Breast epithelium (tissue), 3 donors: ENCODE measurements around the gene ZCCHC10.
"Not testable (repeated sequence)": the region's sequence is repeated elsewhere in the genome, so short reads cannot be mapped to it uniquely, and the experiment has no call there.

Experiments
- POLR2A ChIP-seq: fragments of 450-650 bp; IDR thresholded peaks from one replicate; pipeline ENCODE4 v1.6.1; 2016; ENCODE audit warnings: antibody characterized with exemption, mild to moderate bottlenecking, moderate library complexity
- POLR2AphosphoS5 ChIP-seq, 3 donors: sonication (generic); formaldehyde crosslinking; IDR thresholded peaks; one replicate each; pipeline ENCODE4 v1.6.1; 2017; ENCODE audit warnings: antibody characterized with exemption in 3 of 3
- TF ChIP-seq, protein P1 (sequence below), 3 donors: fragments of 450-650 bp; IDR thresholded peaks; one replicate each; pipeline ENCODE4 v1.5.1; 2016 to 2017; ENCODE audit warnings: antibody characterized with exemption in 3 of 3, mild to moderate bottlenecking in 3 of 3, moderate library complexity in 3 of 3

GRCh38 chr5:133036677-133037076 is 10.3 kb upstream of the ZCCHC10 start:
- TF ChIP-seq, protein P1, sequence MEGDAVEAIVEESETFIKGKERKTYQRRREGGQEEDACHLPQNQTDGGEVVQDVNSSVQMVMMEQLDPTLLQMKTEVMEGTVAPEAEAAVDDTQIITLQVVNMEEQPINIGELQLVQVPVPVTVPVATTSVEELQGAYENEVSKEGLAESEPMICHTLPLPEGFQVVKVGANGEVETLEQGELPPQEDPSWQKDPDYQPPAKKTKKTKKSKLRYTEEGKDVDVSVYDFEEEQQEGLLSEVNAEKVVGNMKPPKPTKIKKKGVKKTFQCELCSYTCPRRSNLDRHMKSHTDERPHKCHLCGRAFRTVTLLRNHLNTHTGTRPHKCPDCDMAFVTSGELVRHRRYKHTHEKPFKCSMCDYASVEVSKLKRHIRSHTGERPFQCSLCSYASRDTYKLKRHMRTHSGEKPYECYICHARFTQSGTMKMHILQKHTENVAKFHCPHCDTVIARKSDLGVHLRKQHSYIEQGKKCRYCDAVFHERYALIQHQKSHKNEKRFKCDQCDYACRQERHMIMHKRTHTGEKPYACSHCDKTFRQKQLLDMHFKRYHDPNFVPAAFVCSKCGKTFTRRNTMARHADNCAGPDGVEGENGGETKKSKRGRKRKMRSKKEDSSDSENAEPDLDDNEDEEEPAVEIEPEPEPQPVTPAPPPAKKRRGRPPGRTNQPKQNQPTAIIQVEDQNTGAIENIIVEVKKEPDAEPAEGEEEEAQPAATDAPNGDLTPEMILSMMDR (IDR thresholded peaks at IDR 0.05) = not testable (repeated sequence)
- TF ChIP-seq POLR2A; POLR2AphosphoS5 (IDR thresholded peaks at IDR 0.05): not testable (repeated sequence)
